HG02588 (cell line): ENCODE data around the gene DNAJB6.

ENCODE experiments used
- ATAC-seq: cut with Tn5 transposase; IDR thresholded peaks from one replicate; pipeline ENCODE4 v1.9.1; 2021; ENCODE audit warnings: mild to moderate bottlenecking, moderate library complexity; ENCODE audit not compliant: unreplicated experiment

DNAJB6 gene

DNA sequence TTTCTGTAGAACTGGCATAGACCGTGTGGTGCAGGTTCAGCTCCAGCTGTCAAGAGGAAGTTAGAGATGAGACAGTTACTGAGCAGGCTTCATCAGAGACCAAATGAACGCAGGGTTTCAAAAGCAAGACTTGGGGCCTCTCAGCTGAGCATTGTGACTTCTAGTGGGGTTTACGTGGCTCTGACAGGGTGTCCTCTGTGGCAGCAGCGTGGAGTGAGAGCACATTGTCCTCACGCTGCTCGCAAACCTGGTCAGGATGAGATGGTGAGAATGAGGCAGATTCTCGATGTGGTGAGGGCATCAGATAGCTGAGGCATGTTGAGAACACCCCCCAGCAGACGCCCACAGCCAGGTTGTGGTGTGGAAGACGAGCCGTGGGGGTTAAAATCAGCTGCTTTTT, 126.0 kb downstream of the DNAJB6 start:
- no peak for ATAC-seq

DNA sequence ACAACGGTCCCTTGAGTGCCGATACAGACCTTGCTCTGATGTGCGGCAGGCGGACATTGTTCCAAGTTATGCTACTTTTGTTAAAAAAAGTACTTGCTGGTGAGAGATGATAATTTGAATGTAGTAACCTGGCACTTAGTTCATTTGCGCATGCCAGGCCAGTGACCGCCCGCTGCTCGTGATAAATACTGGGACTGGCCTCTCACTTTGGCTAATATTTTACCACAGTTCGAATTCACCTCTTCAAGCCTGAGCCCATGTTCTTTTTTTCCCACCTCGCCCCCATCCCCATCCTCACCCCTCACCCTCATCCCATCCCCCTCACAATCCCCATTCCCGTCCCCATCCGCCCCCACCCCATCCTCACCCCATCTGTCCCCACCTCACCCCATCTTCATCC, 126.4 kb downstream of the DNAJB6 start:
- no peak for ATAC-seq

DNA sequence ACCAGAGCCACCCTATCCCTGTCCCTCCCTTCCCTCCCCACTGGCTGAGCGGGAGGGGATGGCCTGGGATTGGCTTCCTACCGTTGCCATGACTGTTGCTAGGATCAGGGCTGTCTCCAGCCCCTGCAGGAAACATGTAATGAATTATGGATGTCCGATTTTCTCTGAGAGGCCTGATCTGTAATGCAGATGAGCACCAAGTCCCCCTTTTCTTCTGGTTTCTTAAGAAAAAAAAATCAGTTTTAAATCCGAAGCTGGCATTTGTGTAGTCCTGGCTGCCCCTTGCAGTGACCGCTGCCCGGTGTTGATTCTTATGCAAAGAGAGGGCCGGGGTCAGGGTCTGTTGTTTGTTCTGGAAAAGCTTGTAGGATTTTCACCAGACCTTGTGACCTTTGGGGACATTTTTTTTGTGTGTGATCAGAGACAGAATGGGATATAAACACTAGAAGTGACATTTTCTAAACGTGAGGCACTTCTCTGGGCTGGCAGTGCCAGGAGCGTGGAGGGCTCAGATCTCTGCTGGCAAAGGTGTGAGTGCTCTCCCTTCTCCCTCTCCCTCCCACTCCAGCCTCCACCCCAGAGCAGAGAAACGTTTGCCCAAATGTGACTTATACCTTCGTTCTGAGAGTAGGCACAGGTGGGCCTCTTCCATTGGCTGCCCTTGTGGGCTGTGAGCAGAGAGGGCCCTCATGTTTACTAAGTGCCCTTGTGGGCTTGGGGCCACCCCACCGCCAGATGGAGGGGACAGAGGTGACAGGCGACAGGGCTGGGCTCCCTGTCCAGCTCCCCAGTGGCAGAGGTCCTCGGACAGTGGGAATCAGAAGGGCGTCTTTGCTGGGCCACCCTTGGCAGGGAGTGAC, 127.5 kb downstream of the DNAJB6 start:
- ATAC-seq: no peak

DNA sequence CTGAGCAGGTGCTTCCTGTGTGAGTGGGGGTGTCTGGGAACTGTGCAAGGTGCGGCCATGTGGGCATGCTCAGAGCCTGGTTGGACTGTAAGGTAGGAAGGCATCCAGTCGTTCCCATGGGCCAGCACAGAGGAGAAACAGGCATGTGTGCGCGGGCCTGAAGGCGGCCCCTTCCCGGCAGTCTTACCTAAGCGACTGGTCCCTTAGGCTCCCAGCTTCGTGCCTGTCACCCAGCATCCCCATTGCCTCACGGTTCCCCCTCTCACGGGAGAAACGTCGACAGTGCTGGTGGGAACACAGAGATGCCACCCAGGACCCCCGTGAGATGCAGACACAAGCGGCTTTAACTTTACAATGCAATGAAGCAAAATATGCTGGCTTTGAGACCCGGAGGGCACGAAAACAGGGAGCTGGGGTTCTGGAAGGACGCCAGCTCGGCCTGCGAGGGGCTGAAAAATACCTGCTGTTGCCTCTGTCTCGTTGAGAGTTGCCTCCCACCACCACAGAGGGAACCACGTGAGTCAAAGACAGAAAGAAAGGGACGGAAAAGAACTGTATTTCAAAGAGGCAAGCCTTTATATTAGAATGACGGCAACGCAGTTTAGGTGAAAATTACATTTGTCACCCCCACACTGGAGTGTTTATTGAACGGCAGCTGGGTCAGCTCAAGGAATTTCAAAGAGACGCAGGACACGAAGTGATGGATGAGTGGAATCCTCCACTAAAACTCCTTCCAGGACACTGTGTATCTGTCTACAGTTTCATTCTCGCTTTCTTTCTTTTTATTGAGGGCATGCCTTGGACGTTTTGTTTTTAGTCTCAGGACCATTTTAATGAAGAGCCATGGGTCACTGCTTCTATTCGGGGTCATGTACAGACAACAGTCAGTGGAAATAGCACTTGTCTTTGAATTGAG, 128.4 kb downstream of the DNAJB6 start:
- ATAC-seq: no peak

DNA sequence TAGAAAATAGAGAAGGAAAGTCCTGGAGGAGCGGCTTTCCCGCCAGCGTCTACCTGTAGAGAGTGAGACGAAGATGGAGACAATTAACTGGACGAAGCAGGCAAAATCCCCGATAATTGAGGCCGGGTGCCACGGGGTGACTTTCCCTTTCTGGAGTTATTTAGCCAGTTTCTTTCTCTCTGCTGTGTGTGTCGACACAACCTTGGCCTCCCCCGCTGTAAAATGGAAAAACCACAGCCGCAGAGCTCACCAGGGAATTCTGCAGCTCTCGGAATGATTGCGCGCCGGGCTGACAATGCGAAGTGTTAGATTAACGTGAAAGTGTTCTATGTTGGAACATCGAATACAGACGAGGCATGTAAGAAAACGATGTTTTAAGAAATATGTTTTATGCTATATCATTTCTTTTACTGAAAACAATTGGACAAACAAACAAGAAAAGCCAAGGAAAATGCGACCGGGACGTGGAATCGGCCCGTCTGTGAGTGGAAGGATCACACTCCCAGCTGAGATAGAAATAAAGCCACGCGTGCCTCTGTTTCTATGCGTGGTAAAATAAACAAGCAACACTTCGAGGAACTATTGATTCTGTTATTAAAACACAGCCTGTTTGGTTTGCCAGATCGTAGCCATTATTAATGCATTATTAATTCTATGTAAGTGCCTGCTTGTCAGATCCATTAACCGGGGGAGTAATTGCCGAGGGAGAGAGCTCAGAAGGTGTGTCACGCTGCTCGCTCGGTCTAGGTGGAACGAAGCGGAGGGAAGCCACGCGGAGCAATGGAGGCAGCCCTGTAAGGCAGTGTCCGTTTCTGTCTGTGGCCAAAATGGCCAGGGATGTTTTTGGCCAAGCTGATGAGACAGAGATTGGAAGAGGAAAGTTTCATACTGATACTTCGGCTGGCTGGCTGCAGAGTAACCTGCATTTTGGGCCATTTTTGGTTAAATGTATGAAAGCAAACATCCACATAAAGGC, 129.4 kb downstream of the DNAJB6 start:
- no peak for ATAC-seq

DNA sequence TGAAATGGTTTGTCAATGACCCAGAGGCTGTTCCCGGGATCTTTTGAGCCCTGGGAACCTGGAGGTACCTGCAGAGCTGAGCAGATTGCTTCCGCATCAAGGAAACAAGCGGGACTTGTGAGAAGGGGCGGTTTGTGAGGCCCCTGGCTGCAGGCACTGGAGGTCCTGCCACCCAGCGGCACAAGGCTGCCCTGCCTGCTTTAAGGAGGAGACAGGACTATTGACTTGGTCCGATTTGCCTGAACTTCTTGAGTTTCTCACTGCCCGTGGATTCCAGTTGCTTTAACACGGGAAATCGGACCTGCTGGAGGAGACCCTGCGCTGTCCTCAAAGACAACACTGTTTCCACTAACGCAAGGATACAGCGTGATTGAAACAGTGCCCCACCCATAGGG, 130.1 kb downstream of the DNAJB6 start:
- no peak for ATAC-seq
